HG03196 (cell line): ENCODE measurements around the gene SMAD4.
"Not testable (repeated sequence)": the region's sequence is repeated elsewhere in the genome, so short reads cannot be mapped to it uniquely, and the experiment has no call there.

Source experiments
- ATAC-seq: cut with Tn5 transposase; IDR thresholded peaks from one replicate; pipeline ENCODE4 v1.9.1; 2021; ENCODE audit not compliant: unreplicated experiment

The SMAD4 gene

GRCh38 chr18:51107598-51108305 lies 77.7 kb downstream of the SMAD4 start:
- ATAC-seq: no peak

- no peak for ATAC-seq
Observed at GRCh38 chr18:51108330-51108729, 78.3 kb downstream of the SMAD4 start.

GRCh38 chr18:51110073-51110797 lies 80.2 kb downstream of the SMAD4 start:
- ATAC-seq: peak; percentile 78

- ATAC-seq: not testable (repeated sequence)
Observed at GRCh38 chr18:51111633-51112355, 81.8 kb downstream of the SMAD4 start.

- not testable (repeated sequence) for ATAC-seq
Observed at GRCh38 chr18:51116996-51117395, 87.0 kb downstream of the SMAD4 start.

GRCh38 chr18:51119561-51119960 lies 89.5 kb downstream of the SMAD4 start:
- not testable (repeated sequence) for ATAC-seq

- ATAC-seq: not testable (repeated sequence)
Observed at GRCh38 chr18:51119976-51120375, 90.0 kb downstream of the SMAD4 start.

GRCh38 chr18:51120809-51121596 lies 91.0 kb downstream of the SMAD4 start:
- ATAC-seq: no peak

GRCh38 chr18:51121597-51121857 lies 91.5 kb downstream of the SMAD4 start:
- ATAC-seq: no peak

- ATAC-seq: no peak
Observed at GRCh38 chr18:51122266-51123045, 92.4 kb downstream of the SMAD4 start.

GRCh38 chr18:51123046-51123395 lies 93.0 kb downstream of the SMAD4 start:
- ATAC-seq: no peak

GRCh38 chr18:51123481-51123880 lies 93.5 kb downstream of the SMAD4 start:
- ATAC-seq: no peak

GRCh38 chr18:51123936-51124486 lies 94.0 kb downstream of the SMAD4 start:
- no peak for ATAC-seq

GRCh38 chr18:51125976-51126375 lies 96.0 kb downstream of the SMAD4 start:
- ATAC-seq: no peak

- ATAC-seq: no peak
Observed at GRCh38 chr18:51127664-51128063, 97.7 kb downstream of the SMAD4 start.

GRCh38 chr18:51128533-51128932 lies 98.5 kb downstream of the SMAD4 start:
- no peak for ATAC-seq

GRCh38 chr18:51132256-51132935 lies 102.4 kb downstream of the SMAD4 start:
- no peak for ATAC-seq

GRCh38 chr18:51133580-51134160 lies 103.7 kb downstream of the SMAD4 start:
- ATAC-seq: no peak
